Activated CD4-positive, alpha-beta T cell treated with anti-CD3 and anti-CD28 coated beads for 48 hours (primary cell): Measurements from ENCODE around the gene STN1.

Source experiments
- DNase-seq: peaks from one replicate; pipeline ENCODE4 v3.0.0-alpha.2; 2020

Gene STN1

GRCh38 chr10:103928784-103929183 lies 10.8 kb upstream of the STN1 start:
- DNase-seq, result no peak

GRCh38 chr10:103926722-103927319 lies 8.8 kb upstream of the STN1 start:
- no peak for DNase-seq

GRCh38 chr10:103925591-103925990 lies 7.6 kb upstream of the STN1 start:
- DNase-seq, result no peak

- no peak for DNase-seq
Observed at GRCh38 chr10:103923502-103923901, 5.5 kb upstream of the STN1 start.

- DNase-seq, result no peak
Observed at GRCh38 chr10:103922659-103923058, 4.7 kb upstream of the STN1 start.

GRCh38 chr10:103921750-103922195 lies 3.8 kb upstream of the STN1 start:
- peak; percentile 59 for DNase-seq

- no peak for DNase-seq
Observed at GRCh38 chr10:103921248-103921647, 3.3 kb upstream of the STN1 start.

- DNase-seq, result no peak
Observed at GRCh38 chr10:103919648-103920025, 1.7 kb upstream of the STN1 start.

GRCh38 chr10:103917302-103918052 lies 507 bp downstream of the STN1 start:
- DNase-seq, result peak; percentile 51

GRCh38 chr10:103916876-103917275 lies 1.1 kb downstream of the STN1 start:
- no peak for DNase-seq

GRCh38 chr10:103916254-103916653 lies 1.7 kb downstream of the STN1 start:
- DNase-seq, result no peak

- DNase-seq, result peak; percentile 29
Observed at GRCh38 chr10:103915796-103916195, 2.2 kb downstream of the STN1 start.

GRCh38 chr10:103912759-103913158 lies 5.2 kb downstream of the STN1 start:
- DNase-seq, result no peak

- DNase-seq, result peak; percentile 33
Observed at GRCh38 chr10:103911021-103911459, 6.9 kb downstream of the STN1 start.

- DNase-seq, result no peak
Observed at GRCh38 chr10:103910442-103911012, 7.5 kb downstream of the STN1 start.

GRCh38 chr10:103905441-103905840 lies 12.5 kb downstream of the STN1 start:
- DNase-seq, result no peak

GRCh38 chr10:103901299-103901698 lies 16.7 kb downstream of the STN1 start:
- no peak for DNase-seq

GRCh38 chr10:103899312-103899711 lies 18.7 kb downstream of the STN1 start:
- DNase-seq, result no peak

- DNase-seq, result no peak
Observed at GRCh38 chr10:103897241-103897774, 20.7 kb downstream of the STN1 start.

GRCh38 chr10:103896225-103896624 lies 21.8 kb downstream of the STN1 start:
- DNase-seq, result no peak

GRCh38 chr10:103895411-103896186 lies 22.4 kb downstream of the STN1 start:
- no peak for DNase-seq

GRCh38 chr10:103894441-103894864 lies 23.5 kb downstream of the STN1 start:
- no peak for DNase-seq

- DNase-seq, result no peak
Observed at GRCh38 chr10:103893817-103894216, 24.2 kb downstream of the STN1 start.
